Spinal cord (tissue), 10 donors: ENCODE results near the gene GOLT1A. TPM values are rescaled to one million over a fixed set of nuclear protein-coding genes. Genes with fewer than 3 reads are reported as not detected.
"Not testable (repeated sequence)": the region's sequence is repeated elsewhere in the genome, so short reads cannot be mapped to it uniquely, and the experiment has no call there.

Experiments
- DNase-seq, 6 donors: peaks; one replicate each; pipeline versions ENCODE4 v3.0.0 to v3.0.0-alpha.2; 2013 to 2015; ENCODE audit warnings: low spot score in 6 of 6, low read depth in 4 of 6
- H3K27ac ChIP-seq: one replicate; pipeline ENCODE4 v1.5.1; 2013; ENCODE audit warnings: low read depth, low read length, control low read depth
- H3K27me3 ChIP-seq: one replicate; pipeline ENCODE4 v1.6.1; 2013; ENCODE audit warnings: low read length; ENCODE audit not compliant: control insufficient read depth, insufficient read depth
- H3K36me3 ChIP-seq: one replicate; pipeline ENCODE4 v1.6.1; 2013; ENCODE audit warnings: low read length; ENCODE audit not compliant: control insufficient read depth, insufficient read depth
- H3K4me1 ChIP-seq: one replicate; pipeline ENCODE4 v1.6.1; 2013; ENCODE audit warnings: low read length; ENCODE audit not compliant: control insufficient read depth, insufficient read depth
- H3K4me3 ChIP-seq: one replicate; pipeline ENCODE4 v1.5.1; 2013; ENCODE audit warnings: low read depth, low read length, control low read depth
- H3K9me3 ChIP-seq: one replicate; pipeline ENCODE4 v1.6.1; 2013; ENCODE audit warnings: low read length; ENCODE audit not compliant: control insufficient read depth, insufficient read depth
- WGBS: methylation state at CpG from one replicate; pipeline ENCODE4 v1.1.5; 2013; ENCODE audit warnings: missing lambda C conversion rate; ENCODE audit not compliant: insufficient coverage; 5-methylcytosine and 5-hydroxymethylcytosine counted together
- polyA plus RNA-seq, 2 donors: library from polyadenylated mRNA; unstranded; fragments of 120-200 nt; gene quantifications; one replicate each; pipeline ENCODE4 v1.2.1, GENCODE V29; 2013; ENCODE audit not compliant: insufficient read length in 2 of 2
- total RNA-seq, 2 donors: library from RNA; depleted of rRNA in 1 of 2; stranded (reverse); fragments of 120-200 nt in 1 of 2; fragments of >200 nt in 1 of 2; gene quantifications; one replicate each; pipeline versions ENCODE4 v1.2.3 to v1.2.4, GENCODE V29; 2013 to 2014
- donor health status: healthy.

GOLT1A gene
- total and polyA plus RNA-seq, 4 donors: 2.4 to 12.5 (median 7.7) TPM

GRCh38 chr1:204249736-204250427 is 36.1 kb upstream of the GOLT1A start:
- H3K4me3 ChIP-seq: no peak overlapping the region
- DNase-seq: no peak

GRCh38 chr1:204248954-204249353 is 35.2 kb upstream of the GOLT1A start:
- no peak overlapping the region for H3K27ac ChIP-seq
- no peak overlapping the region for H3K4me3 ChIP-seq
- 100% methylated on average over 1 of the region's 3 CpGs for WGBS
- peaks cover 72% of the 10 kb centered on the region for H3K36me3 ChIP-seq
- no peak for DNase-seq
- no peaks in the 10 kb centered on the region for H3K27me3 ChIP-seq
- peaks cover 2% of the 10 kb centered on the region for H3K4me1 ChIP-seq
- H3K9me3 ChIP-seq: no peaks in the 10 kb centered on the region

More at GRCh38 chr1:204249736-204250427, 36.1 kb upstream of the GOLT1A start:
- 67% methylated on average over 7 of the region's 7 CpGs for WGBS
- no peaks in the 10 kb centered on the region for H3K9me3 ChIP-seq
- no peak overlapping the region for H3K27ac ChIP-seq
- H3K27me3 ChIP-seq: no peaks in the 10 kb centered on the region
- peaks cover 69% of the 10 kb centered on the region for H3K36me3 ChIP-seq
- peaks cover 7% of the 10 kb centered on the region for H3K4me1 ChIP-seq

GRCh38 chr1:204246876-204247275 is 33.1 kb upstream of the GOLT1A start:
- H3K4me3 ChIP-seq: no peak overlapping the region
- H3K36me3 ChIP-seq: peaks cover 71% of the 10 kb centered on the region
- H3K4me1 ChIP-seq: no peaks in the 10 kb centered on the region
- DNase-seq: no peak
- no peaks in the 10 kb centered on the region for H3K27me3 ChIP-seq
- H3K27ac ChIP-seq: no peak overlapping the region
- no peaks in the 10 kb centered on the region for H3K9me3 ChIP-seq
- 88% methylated on average over 2 of the region's 4 CpGs for WGBS

GRCh38 chr1:204242920-204243319 is 29.1 kb upstream of the GOLT1A start:
- Histone ChIP-seq H3K36me3 (peaks cover 51% of the 10 kb centered on the region), H3K9me3 (no peaks in the 10 kb centered on the region), H3K27ac (no peak overlapping the region), H3K27me3 (no peaks in the 10 kb centered on the region), H3K4me3 (no peak overlapping the region), H3K4me1 (no peaks in the 10 kb centered on the region)
- DNase-seq: no peak
- 92% methylated on average over 7 of the region's 10 CpGs for WGBS

GRCh38 chr1:204241914-204242313 is 28.1 kb upstream of the GOLT1A start:
- Histone ChIP-seq H3K27me3 (no peaks in the 10 kb centered on the region), H3K4me3 (no peak overlapping the region), H3K4me1 (no peaks in the 10 kb centered on the region), H3K27ac (no peak overlapping the region), H3K36me3 (peaks cover 42% of the 10 kb centered on the region), H3K9me3 (no peaks in the 10 kb centered on the region)
- WGBS: 92% methylated on average over 4 of the region's 5 CpGs
- no peak for DNase-seq

- no peak overlapping the region for H3K27ac ChIP-seq
- no peaks in the 10 kb centered on the region for H3K27me3 ChIP-seq
- no peaks in the 10 kb centered on the region for H3K4me1 ChIP-seq
- peaks cover 2% of the 10 kb centered on the region for H3K9me3 ChIP-seq
- peaks cover 36% of the 10 kb centered on the region for H3K36me3 ChIP-seq
- no peak overlapping the region for H3K4me3 ChIP-seq
- no peak for DNase-seq
- WGBS: 82% methylated on average over 2 of the region's 2 CpGs
Measured at GRCh38 chr1:204241050-204241449, 27.3 kb upstream of the GOLT1A start.

GRCh38 chr1:204240233-204240632 is 26.4 kb upstream of the GOLT1A start:
- Histone ChIP-seq H3K4me3 (no peak overlapping the region), H3K4me1 (no peaks in the 10 kb centered on the region), H3K36me3 (peaks cover 28% of the 10 kb centered on the region), H3K27me3 (no peaks in the 10 kb centered on the region), H3K27ac (no peak overlapping the region), H3K9me3 (peaks cover 2% of the 10 kb centered on the region)
- WGBS: no CpG with 5 or more reads among the region's 1 CpG
- no peak for DNase-seq

- H3K36me3 ChIP-seq: peaks cover 20% of the 10 kb centered on the region
- no CpG with 5 or more reads among the region's 3 CpGs for WGBS
- not testable (repeated sequence) for H3K4me1 ChIP-seq, H3K4me3 ChIP-seq, H3K27ac ChIP-seq, H3K9me3 ChIP-seq, H3K27me3 ChIP-seq, DNase-seq
Measured at GRCh38 chr1:204239401-204239800, 25.6 kb upstream of the GOLT1A start.

GRCh38 chr1:204238520-204238919 is 24.7 kb upstream of the GOLT1A start:
- not testable (repeated sequence) for DNase-seq, H3K27me3 ChIP-seq, H3K9me3 ChIP-seq, H3K4me1 ChIP-seq, H3K4me3 ChIP-seq, H3K27ac ChIP-seq
- H3K36me3 ChIP-seq: peaks cover 21% of the 10 kb centered on the region
- WGBS: 100% methylated on average over 1 of the region's 2 CpGs

GRCh38 chr1:204237515-204237914 is 23.7 kb upstream of the GOLT1A start:
- H3K27me3 ChIP-seq, H3K4me1 ChIP-seq, H3K4me3 ChIP-seq, H3K27ac ChIP-seq, H3K9me3 ChIP-seq, DNase-seq: not testable (repeated sequence)
- peaks cover 16% of the 10 kb centered on the region for H3K36me3 ChIP-seq
- WGBS: no CpG with 5 or more reads among the region's 1 CpG
